HEK293 (cell line): ENCODE results near the gene PLK3.
"Not testable (repeated sequence)": the region's sequence is repeated elsewhere in the genome, so short reads cannot be mapped to it uniquely, and the experiment has no call there.

Source experiments
- CTCF ChIA-PET: fragments of 350-600 bp; formaldehyde crosslinking; extraction: SDS; loops from one replicate; lab custom pipeline; 2021; ENCODE audit warnings: antibody characterized with exemption; lab: Yijun Ruan, JAX
- POLR2A ChIA-PET: fragments of 300-600 bp; formaldehyde crosslinking; extraction: SDS; loops from one replicate; lab custom pipeline; 2020; ENCODE audit warnings: antibody characterized with exemption, inconsistent platforms; lab: Yijun Ruan, JAX
- H3K27ac ChIP-seq: fragments of 200-500 bp; sonication (Bioruptor generic); 2 replicates; pipeline ENCODE4 v1.5.1; 2014; ENCODE audit warnings: low read depth, low read length, control low read depth, inconsistent platforms; ENCODE audit errors: extremely low read depth
- H3K36me3 ChIP-seq, 2 experiments: fragments of 200-500 bp in 1 of 2; sonication (Bioruptor generic) in 1 of 2; 1 replicate in 1 of 2; 2 replicates in 1 of 2; pipeline ENCODE4 v1.5.1; 2014 to 2017; ENCODE audit warnings: inconsistent platforms in 2 of 2, low read length in 2 of 2; ENCODE audit not compliant: control insufficient read depth in 2 of 2, insufficient read depth in 1 of 2
- H3K4me1 ChIP-seq: fragments of 200-500 bp; sonication (Bioruptor generic); 2 replicates; pipeline ENCODE4 v1.5.1; 2014; ENCODE audit warnings: mild to moderate bottlenecking, low read length, inconsistent platforms; ENCODE audit not compliant: control insufficient read depth, insufficient read depth
- H3K4me3 ChIP-seq: 2 replicates; pipeline ENCODE4 v1.5.1; 2011; ENCODE audit warnings: low read depth, mild to moderate bottlenecking, control low read depth, low read length, moderate library complexity
- H3K9me3 ChIP-seq: fragments of 200-500 bp; sonication (Bioruptor generic); 2 replicates; pipeline ENCODE4 v1.5.1; 2014; ENCODE audit warnings: low read depth, low read length, inconsistent platforms; ENCODE audit not compliant: control insufficient read depth, insufficient read depth
- KLF7 ChIP-seq: fragments of 450-650 bp; formaldehyde crosslinking; IDR thresholded peaks from 2 replicates; pipeline ENCODE4 v1.5.1; 2016; ENCODE audit warnings: missing biosample characterization, missing genetic modification characterization, borderline replicate concordance
- KLF8 ChIP-seq: fragments of 450-650 bp; formaldehyde crosslinking; IDR thresholded peaks from 2 replicates; pipeline ENCODE4 v1.5.1; 2016; ENCODE audit warnings: missing biosample characterization, missing genetic modification characterization
- YY1 ChIP-seq: fragments of 450-650 bp; formaldehyde crosslinking; IDR thresholded peaks from 2 replicates; pipeline ENCODE4 v1.5.1; 2018; ENCODE audit warnings: missing biosample characterization, missing genetic modification characterization
- ZEB2 ChIP-seq: fragments of 450-650 bp; formaldehyde crosslinking; IDR thresholded peaks from 2 replicates; pipeline ENCODE4 v1.5.1; 2016; ENCODE audit warnings: missing biosample characterization, missing genetic modification characterization
- ZFHX2 ChIP-seq: fragments of 450-650 bp; formaldehyde crosslinking; conservative IDR thresholded peaks from 2 replicates; pipeline ENCODE4 v1.5.1; 2016; ENCODE audit warnings: missing biosample characterization, missing genetic modification characterization
- ZNF174 ChIP-seq: fragments of 450-650 bp; formaldehyde crosslinking; IDR thresholded peaks from 2 replicates; pipeline ENCODE4 v1.5.0; 2017; ENCODE audit warnings: missing biosample characterization, mild to moderate bottlenecking, missing genetic modification characterization
- ZNF391 ChIP-seq: fragments of 450-650 bp; formaldehyde crosslinking; IDR thresholded peaks from 2 replicates; pipeline ENCODE4 v1.5.1; 2016; ENCODE audit warnings: low read depth, missing biosample characterization, missing genetic modification characterization, borderline replicate concordance
- ZNF501 ChIP-seq: fragments of 450-650 bp; formaldehyde crosslinking; IDR thresholded peaks from 2 replicates; pipeline ENCODE4 v1.5.1; 2016; ENCODE audit warnings: missing biosample characterization, missing genetic modification characterization
- ZNF549 ChIP-seq: fragments of 450-650 bp; IDR thresholded peaks from 2 replicates; pipeline ENCODE4 v1.5.1; 2018; ENCODE audit warnings: missing biosample characterization, missing genetic modification characterization, mild to moderate bottlenecking, inconsistent platforms, moderate library complexity
- ZNF600 ChIP-seq: fragments of 450-650 bp; formaldehyde crosslinking; IDR thresholded peaks from 2 replicates; pipeline ENCODE4 v1.5.1; 2016; ENCODE audit warnings: missing biosample characterization, missing genetic modification characterization
- ZSCAN30 ChIP-seq: fragments of 450-650 bp; IDR thresholded peaks from 2 replicates; pipeline ENCODE4 v1.5.1; 2018; ENCODE audit warnings: missing biosample characterization, mild to moderate bottlenecking, missing genetic modification characterization, moderate library complexity
- ZXDB ChIP-seq: fragments of 450-650 bp; formaldehyde crosslinking; IDR thresholded peaks from 2 replicates; pipeline ENCODE4 v1.5.1; 2016; ENCODE audit warnings: missing biosample characterization, missing genetic modification characterization
- TF ChIP-seq, protein P1 (sequence below): fragments of 450-650 bp; formaldehyde crosslinking; IDR thresholded peaks from 2 replicates; pipeline ENCODE4 v1.5.1; 2016; ENCODE audit warnings: missing biosample characterization, missing genetic modification characterization
- TF ChIP-seq, protein P2 (sequence below): fragments of 450-650 bp; formaldehyde crosslinking; IDR thresholded peaks from 2 replicates; pipeline ENCODE4 v1.5.1; 2016; ENCODE audit warnings: missing biosample characterization, missing genetic modification characterization
- TF ChIP-seq, protein P3 (sequence below): fragments of 450-650 bp; formaldehyde crosslinking; IDR thresholded peaks from 2 replicates; pipeline ENCODE4; 2016; ENCODE audit warnings: missing biosample characterization, missing genetic modification characterization
- TF ChIP-seq, protein P4 (sequence below): fragments of 450-650 bp; formaldehyde crosslinking; IDR thresholded peaks from 2 replicates; pipeline ENCODE4 v1.5.1; 2016; ENCODE audit warnings: missing biosample characterization, missing genetic modification characterization
- TF ChIP-seq, protein P5 (sequence below): fragments of 450-650 bp; formaldehyde crosslinking; IDR thresholded peaks from 2 replicates; pipeline ENCODE4 v1.5.1; 2016; ENCODE audit warnings: missing biosample characterization, missing genetic modification characterization

Gene PLK3

DNA sequence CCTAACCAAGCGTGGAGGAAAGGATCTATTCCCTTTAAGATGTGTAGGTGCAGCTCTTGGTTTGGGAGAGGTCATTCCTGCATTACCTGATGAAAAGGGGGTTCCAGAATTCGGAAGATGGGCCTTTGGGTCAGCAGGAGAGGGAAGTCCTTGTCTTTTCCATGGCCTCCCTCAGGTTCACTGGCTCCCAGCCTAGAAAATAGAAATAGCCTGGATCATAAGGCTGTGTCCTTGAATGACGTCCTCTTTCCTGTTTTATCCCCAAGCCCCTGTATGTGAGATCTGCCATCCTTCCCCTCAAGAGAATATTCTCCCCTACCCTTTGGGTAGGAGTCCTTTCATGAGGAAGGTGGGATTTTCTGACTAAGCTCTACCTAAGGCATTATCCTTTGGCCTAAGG, 39.3 kb upstream of the PLK3 start:
- Histone ChIP-seq H3K4me1 (no peaks in the 10 kb centered on the region), H3K27ac (no peak overlapping the region), H3K36me3 (peaks cover 56 to 98% of the 10 kb centered on the region in 2 experiments), H3K4me3 (no peak overlapping the region), H3K9me3 (no peaks in the 10 kb centered on the region)
- TF ChIP-seq, protein P1, sequence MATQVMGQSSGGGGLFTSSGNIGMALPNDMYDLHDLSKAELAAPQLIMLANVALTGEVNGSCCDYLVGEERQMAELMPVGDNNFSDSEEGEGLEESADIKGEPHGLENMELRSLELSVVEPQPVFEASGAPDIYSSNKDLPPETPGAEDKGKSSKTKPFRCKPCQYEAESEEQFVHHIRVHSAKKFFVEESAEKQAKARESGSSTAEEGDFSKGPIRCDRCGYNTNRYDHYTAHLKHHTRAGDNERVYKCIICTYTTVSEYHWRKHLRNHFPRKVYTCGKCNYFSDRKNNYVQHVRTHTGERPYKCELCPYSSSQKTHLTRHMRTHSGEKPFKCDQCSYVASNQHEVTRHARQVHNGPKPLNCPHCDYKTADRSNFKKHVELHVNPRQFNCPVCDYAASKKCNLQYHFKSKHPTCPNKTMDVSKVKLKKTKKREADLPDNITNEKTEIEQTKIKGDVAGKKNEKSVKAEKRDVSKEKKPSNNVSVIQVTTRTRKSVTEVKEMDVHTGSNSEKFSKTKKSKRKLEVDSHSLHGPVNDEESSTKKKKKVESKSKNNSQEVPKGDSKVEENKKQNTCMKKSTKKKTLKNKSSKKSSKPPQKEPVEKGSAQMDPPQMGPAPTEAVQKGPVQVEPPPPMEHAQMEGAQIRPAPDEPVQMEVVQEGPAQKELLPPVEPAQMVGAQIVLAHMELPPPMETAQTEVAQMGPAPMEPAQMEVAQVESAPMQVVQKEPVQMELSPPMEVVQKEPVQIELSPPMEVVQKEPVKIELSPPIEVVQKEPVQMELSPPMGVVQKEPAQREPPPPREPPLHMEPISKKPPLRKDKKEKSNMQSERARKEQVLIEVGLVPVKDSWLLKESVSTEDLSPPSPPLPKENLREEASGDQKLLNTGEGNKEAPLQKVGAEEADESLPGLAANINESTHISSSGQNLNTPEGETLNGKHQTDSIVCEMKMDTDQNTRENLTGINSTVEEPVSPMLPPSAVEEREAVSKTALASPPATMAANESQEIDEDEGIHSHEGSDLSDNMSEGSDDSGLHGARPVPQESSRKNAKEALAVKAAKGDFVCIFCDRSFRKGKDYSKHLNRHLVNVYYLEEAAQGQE (tag by site-specific recombination): no peak
- TF ChIP-seq KLF8 (tag by site-specific recombination): no peak
- ChIA-PET POLR2A (interaction anchor here (0.9 to 3.4 kb wide), 4 partner anchors 8 to 39 kb away, joined by 3 to 17 read pairs (median 5); partner anchors contain the start of gene RPS8), CTCF (interaction anchor here (1.3 kb wide), 1 partner anchor 32 kb away, joined by 5 read pairs; no protein-coding TSS in a partner anchor)

DNA sequence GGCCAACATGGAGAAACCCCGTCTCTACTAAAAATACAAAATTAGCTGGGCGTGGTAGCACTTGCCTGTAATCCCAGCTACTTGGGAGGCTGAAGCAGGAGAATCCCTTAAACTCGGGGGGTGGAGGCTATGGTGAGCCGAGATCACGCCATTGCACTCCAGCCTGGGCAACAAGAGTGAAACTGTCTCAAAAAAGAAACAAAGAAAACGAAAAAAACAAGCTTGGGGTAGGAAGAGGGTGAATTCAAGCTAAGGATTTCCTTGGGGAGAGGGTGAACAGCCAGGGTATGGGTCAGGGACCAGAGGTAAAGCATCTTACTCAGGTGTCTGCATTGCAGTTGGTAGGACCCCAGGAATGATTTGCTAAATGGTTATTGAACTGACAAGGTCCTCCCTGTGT, 33.8 kb upstream of the PLK3 start:
- not testable (repeated sequence) for H3K4me3 ChIP-seq, H3K27ac ChIP-seq, H3K4me1 ChIP-seq, H3K9me3 ChIP-seq
- peaks cover 40 to 69% of the 10 kb centered on the region in 2 experiments for H3K36me3 ChIP-seq
- POLR2A ChIA-PET: interaction anchor here (1.4 to 2.4 kb wide), 5 partner anchors 9 to 92 kb away, joined by 4 to 15 read pairs (median 5); partner anchors contain the start of genes ARMH1, BTBD19, RNU5D-1 and RPS8
- CTCF ChIA-PET: interaction anchor here (1.3 to 1.7 kb wide), 2 partner anchors 19 to 35 kb away, joined by 4 read pairs; partner anchors contain the start of gene RNU5D-1

DNA sequence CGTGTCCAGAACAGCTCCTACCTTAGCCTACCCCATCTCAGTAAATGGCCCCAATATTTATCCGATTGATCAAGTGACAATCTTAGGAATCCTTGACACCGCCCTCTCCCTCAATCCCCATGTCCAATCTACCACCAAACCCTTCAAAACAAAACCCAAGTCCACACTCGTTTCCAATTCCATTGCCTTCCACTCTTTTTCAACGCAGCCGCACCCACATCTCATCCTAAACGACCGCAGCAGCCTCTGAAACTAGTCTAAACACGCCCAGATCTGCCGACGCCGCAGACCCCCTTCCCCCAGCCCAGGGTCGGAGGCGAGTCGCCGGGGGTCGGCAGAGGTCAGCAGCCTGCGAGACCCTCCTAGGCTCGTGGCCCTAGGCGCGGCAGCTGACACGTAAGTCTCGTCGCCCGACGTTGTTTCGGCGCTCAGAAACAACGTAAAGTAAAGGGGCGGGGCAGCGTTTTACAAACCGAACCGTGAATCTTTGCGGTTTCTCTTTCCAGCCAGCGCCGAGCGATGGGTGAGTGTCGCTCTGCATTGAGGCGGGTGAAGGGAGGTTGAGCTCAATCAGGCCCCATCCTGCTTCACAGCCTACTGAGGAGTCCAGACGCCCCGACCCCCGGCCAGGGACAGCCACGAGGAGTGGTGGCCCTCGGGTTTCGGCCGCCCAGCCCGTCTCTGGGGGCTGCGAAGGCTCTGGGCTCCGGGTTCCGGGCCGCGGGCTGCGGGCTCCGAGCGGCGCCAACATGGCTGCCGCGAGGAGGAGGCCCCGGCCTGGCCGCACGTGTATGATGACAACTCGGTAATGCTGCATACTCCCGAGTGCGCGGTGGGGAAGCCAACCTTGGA, 24.9 kb upstream of the PLK3 start, which contains the start of gene RPS8:
Gene RPS8 (plus strand): TSS at position 463 of the 852 bp plus-strand sequence. CDS start 57 bp downstream, at position 520.
- peak within 1 kb of the TSS; percentile 63 for H3K4me3 ChIP-seq
- ChIA-PET POLR2A (interaction anchor here (0.5 to 3.1 kb wide), 41 partner anchors 9 to 1417 kb away, joined by 3 to 41 read pairs (median 5); partner anchors contain the start of genes ARMH1, BEST4, BTBD19 and CDC20), CTCF (interaction anchor here (0.6 to 2.2 kb wide), 4 partner anchors 12 to 297 kb away, joined by 3 to 11 read pairs (median 4); partner anchors contain the start of genes BEST4 and RNU5D-1)
- no peaks in the 10 kb centered on the region for H3K9me3 ChIP-seq
- H3K27ac ChIP-seq: peak within 1 kb of the TSS; percentile 99
- H3K4me1 ChIP-seq: no peaks in the 10 kb centered on the region
- H3K36me3 ChIP-seq: peaks cover 31 to 47% of the 10 kb centered on the region in 2 experiments; a peak in 2 of 3 replicates
- TF ChIP-seq ZEB2 (tag by site-specific recombination) (peak; percentile 88), ZNF600 (tag by site-specific recombination) (peak; percentile 89), ZNF501 (tag by site-specific recombination) (peak; percentile 92; the same call in 1 of the 2 replicates), ZSCAN30 (tag by site-specific recombination) (peak; percentile 92; the same call in 1 of the 2 replicates), ZFHX2 (tag by site-specific recombination) (peak; percentile 36), ZNF391 (tag by site-specific recombination) (peak; percentile 94; the same call in 1 of the 2 replicates), ZNF174 (tag by site-specific recombination) (no peak), YY1 (tag by site-specific recombination) (peak; percentile 86; the same call in 1 of the 2 replicates), ZXDB (peak; percentile 88), ZNF549 (tag by site-specific recombination) (no peak), KLF7 (0 out of 2 replicates have a peak, but pooled peaks have one; percentile 57)
- TF ChIP-seq, protein P2, sequence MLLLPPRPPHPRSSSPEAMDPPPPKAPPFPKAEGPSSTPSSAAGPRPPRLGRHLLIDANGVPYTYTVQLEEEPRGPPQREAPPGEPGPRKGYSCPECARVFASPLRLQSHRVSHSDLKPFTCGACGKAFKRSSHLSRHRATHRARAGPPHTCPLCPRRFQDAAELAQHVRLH (tag by site-specific recombination): 0 out of 2 replicates have a peak, but pooled peaks have one; percentile 40
- TF ChIP-seq, protein P3, sequence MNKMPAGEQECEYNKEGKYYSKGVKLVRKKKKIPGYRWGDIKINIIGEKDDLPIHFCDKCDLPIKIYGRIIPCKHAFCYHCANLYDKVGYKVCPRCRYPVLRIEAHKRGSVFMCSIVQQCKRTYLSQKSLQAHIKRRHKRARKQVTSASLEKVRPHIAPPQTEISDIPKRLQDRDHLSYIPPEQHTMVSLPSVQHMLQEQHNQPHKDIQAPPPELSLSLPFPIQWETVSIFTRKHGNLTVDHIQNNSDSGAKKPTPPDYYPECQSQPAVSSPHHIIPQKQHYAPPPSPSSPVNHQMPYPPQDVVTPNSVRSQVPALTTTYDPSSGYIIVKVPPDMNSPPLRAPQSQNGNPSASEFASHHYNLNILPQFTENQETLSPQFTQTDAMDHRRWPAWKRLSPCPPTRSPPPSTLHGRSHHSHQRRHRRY (tag by site-specific recombination): peak; percentile 47; the same call in 1 of the 2 replicates
- TF ChIP-seq, protein P4, sequence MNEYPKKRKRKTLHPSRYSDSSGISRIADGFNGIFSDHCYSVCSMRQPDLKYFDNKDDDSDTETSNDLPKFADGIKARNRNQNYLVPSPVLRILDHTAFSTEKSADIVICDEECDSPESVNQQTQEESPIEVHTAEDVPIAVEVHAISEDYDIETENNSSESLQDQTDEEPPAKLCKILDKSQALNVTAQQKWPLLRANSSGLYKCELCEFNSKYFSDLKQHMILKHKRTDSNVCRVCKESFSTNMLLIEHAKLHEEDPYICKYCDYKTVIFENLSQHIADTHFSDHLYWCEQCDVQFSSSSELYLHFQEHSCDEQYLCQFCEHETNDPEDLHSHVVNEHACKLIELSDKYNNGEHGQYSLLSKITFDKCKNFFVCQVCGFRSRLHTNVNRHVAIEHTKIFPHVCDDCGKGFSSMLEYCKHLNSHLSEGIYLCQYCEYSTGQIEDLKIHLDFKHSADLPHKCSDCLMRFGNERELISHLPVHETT (tag by site-specific recombination): peak; percentile 93
- TF ChIP-seq, protein P5, sequence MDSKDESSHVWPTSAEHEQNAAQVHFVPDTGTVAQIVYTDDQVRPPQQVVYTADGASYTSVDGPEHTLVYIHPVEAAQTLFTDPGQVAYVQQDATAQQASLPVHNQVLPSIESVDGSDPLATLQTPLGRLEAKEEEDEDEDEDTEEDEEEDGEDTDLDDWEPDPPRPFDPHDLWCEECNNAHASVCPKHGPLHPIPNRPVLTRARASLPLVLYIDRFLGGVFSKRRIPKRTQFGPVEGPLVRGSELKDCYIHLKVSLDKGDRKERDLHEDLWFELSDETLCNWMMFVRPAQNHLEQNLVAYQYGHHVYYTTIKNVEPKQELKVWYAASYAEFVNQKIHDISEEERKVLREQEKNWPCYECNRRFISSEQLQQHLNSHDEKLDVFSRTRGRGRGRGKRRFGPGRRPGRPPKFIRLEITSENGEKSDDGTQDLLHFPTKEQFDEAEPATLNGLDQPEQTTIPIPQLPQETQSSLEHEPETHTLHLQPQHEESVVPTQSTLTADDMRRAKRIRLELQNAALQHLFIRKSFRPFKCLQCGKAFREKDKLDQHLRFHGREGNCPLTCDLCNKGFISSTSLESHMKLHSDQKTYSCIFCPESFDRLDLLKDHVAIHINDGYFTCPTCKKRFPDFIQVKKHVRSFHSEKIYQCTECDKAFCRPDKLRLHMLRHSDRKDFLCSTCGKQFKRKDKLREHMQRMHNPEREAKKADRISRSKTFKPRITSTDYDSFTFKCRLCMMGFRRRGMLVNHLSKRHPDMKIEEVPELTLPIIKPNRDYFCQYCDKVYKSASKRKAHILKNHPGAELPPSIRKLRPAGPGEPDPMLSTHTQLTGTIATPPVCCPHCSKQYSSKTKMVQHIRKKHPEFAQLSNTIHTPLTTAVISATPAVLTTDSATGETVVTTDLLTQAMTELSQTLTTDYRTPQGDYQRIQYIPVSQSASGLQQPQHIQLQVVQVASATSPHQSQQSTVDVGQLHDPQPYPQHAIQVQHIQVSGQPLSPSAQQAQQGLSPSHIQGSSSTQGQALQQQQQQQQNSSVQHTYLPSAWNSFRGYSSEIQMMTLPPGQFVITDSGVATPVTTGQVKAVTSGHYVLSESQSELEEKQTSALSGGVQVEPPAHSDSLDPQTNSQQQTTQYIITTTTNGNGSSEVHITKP: peak; percentile 26; the same call in 1 of the 2 replicates
